GM12878 (cell line): ENCODE data around the gene SLC4A5. TPM values are rescaled to one million over a fixed set of nuclear protein-coding genes. Genes with fewer than 3 reads are reported as not detected.

Experiments used
- ATAC-seq: fragments of 200-7000 bp; cut with Tn5 transposase; 3 replicates; pipeline ENCODE4 v1.9.1; 2020; ENCODE audit warnings: mild to moderate bottlenecking, moderate library complexity
- BruUV-seq: library from RNA; stranded (reverse); fragments of 400-500 nt; replicated peaks from 2 replicates; lab custom pipeline; 2021; lab: Mats Ljungman, UMichigan
- CTCF ChIA-PET: fragments of 300-600 bp; sonication (Branson Sonifier 250); formaldehyde crosslinking; extraction: SDS; loops from one replicate; lab custom pipeline; 2021; ENCODE audit warnings: inconsistent platforms; lab: Yijun Ruan, JAX
- POLR2A ChIA-PET: fragments of 350-600 bp; formaldehyde crosslinking; extraction: SDS; loops from one replicate; lab custom pipeline; 2021; ENCODE audit warnings: inconsistent platforms; lab: Charles Lee
- RAD21 ChIA-PET: fragments of 300-600 bp; sonication (Branson Sonifier 250); formaldehyde crosslinking; loops from one replicate; lab custom pipeline; 2023; ENCODE audit warnings: antibody characterized with exemption; ENCODE audit not compliant: unreplicated experiment; lab: Charles Lee
- SMC1A ChIA-PET: fragments of 300-600 bp; sonication (Branson Sonifier 250); formaldehyde crosslinking; loops from one replicate; lab custom pipeline; 2023; ENCODE audit not compliant: unreplicated experiment, uncharacterized antibody; lab: Charles Lee
- DNase-seq: peaks from one replicate; pipeline ENCODE4 v3.0.0-alpha.2; 2011; ENCODE audit warnings: low read depth, low spot score
- FAIRE-seq: peaks from 3 replicates; lab custom pipeline; 2011; peaks lifted over from hg19 to GRCh38; lab: Jason Lieb, UNC
- H2AFZ ChIP-seq: 2 replicates; pipeline ENCODE4 v1.6.0; 2011; ENCODE audit warnings: low read depth, low read length, control low read depth; ENCODE audit not compliant: control insufficient read depth
- H3K27ac ChIP-seq: 2 replicates; pipeline ENCODE4 v1.5.1; 2011; ENCODE audit warnings: control low read depth; ENCODE audit not compliant: control insufficient read depth, insufficient read depth
- H3K27me3 ChIP-seq, 2 experiments: replicated peaks in 1 of 2; 2 replicates each; pipeline versions ENCODE4 v1.6.0 to v1.6.1; 2011; ENCODE audit warnings: low read length in 1 of 2; ENCODE audit not compliant: control insufficient read depth in 2 of 2, insufficient read depth in 2 of 2
- H3K36me3 ChIP-seq, 2 experiments: 2 replicates each; pipeline ENCODE4 v1.5.1; 2011; ENCODE audit warnings: low read length in 1 of 2; ENCODE audit not compliant: control insufficient read depth in 2 of 2, insufficient read depth in 2 of 2
- H3K4me1 ChIP-seq: 2 replicates; pipeline ENCODE4 v1.6.1; 2011; ENCODE audit warnings: mild to moderate bottlenecking, low read length, moderate library complexity, mixed read lengths; ENCODE audit not compliant: control insufficient read depth, insufficient read depth
- H3K4me2 ChIP-seq: 2 replicates; pipeline ENCODE4 v1.6.0; 2011; ENCODE audit warnings: control low read depth; ENCODE audit not compliant: control insufficient read depth, insufficient read depth
- H3K4me3 ChIP-seq: fragments of 200-600 bp; sonication (generic); 2 replicates; pipeline ENCODE4 v1.5.1; 2016
- H3K79me2 ChIP-seq: 2 replicates; pipeline ENCODE4 v1.6.0; 2011; ENCODE audit warnings: low read length; ENCODE audit not compliant: control insufficient read depth, insufficient read depth
- H3K9ac ChIP-seq: 2 replicates; pipeline ENCODE4 v1.8.0; 2011; ENCODE audit warnings: low read length, control low read depth, mixed read lengths; ENCODE audit not compliant: control insufficient read depth, insufficient read depth
- H3K9me3 ChIP-seq: replicated peaks from 3 replicates; pipeline ENCODE4 v1.5.1; 2011; ENCODE audit warnings: mild to moderate bottlenecking, low read length; ENCODE audit not compliant: control insufficient read depth, insufficient read depth
- H4K20me1 ChIP-seq: 2 replicates; pipeline ENCODE4 v1.6.0; 2011; ENCODE audit not compliant: control insufficient read depth, insufficient read depth
- HDGF ChIP-seq: fragments of 450-650 bp; IDR thresholded peaks from 2 replicates; pipeline ENCODE4 v1.6.1; 2016; ENCODE audit warnings: antibody characterized with exemption
- MYC ChIP-seq: IDR thresholded peaks from 2 replicates; pipeline ENCODE4 v1.6.1; 2011; ENCODE audit warnings: mild to moderate bottlenecking, low read length, moderate library complexity, inconsistent platforms; ENCODE audit not compliant: insufficient read depth, insufficient replicate concordance, insufficient read length, severe bottlenecking
- NFIC ChIP-seq: IDR thresholded peaks from 2 replicates; pipeline ENCODE4 v1.6.1; 2012; ENCODE audit warnings: low read depth, mild to moderate bottlenecking, inconsistent platforms, low read length, moderate library complexity
- POLR2AphosphoS2 ChIP-seq: IDR thresholded peaks from 2 replicates; pipeline ENCODE4 v1.6.1; 2011; ENCODE audit warnings: low read depth, mild to moderate bottlenecking, low read length, improper control_type of control experiment, moderate library complexity
- RAD21 ChIP-seq: IDR thresholded peaks from 2 replicates; pipeline ENCODE4 v1.6.1; 2011; ENCODE audit warnings: mild to moderate bottlenecking, low read depth, low read length, moderate library complexity; ENCODE audit not compliant: insufficient read depth
- RFX5 ChIP-seq: IDR thresholded peaks from 2 replicates; pipeline ENCODE4 v1.6.1; 2011; ENCODE audit warnings: low read depth, low read length, improper control_type of control experiment
- SUPT20H ChIP-seq: IDR thresholded peaks from 2 replicates; pipeline ENCODE4 v1.6.1; 2011; ENCODE audit warnings: low read depth, mild to moderate bottlenecking, low read length, moderate library complexity, borderline replicate concordance; ENCODE audit not compliant: control insufficient read depth
- ZZZ3 ChIP-seq: IDR thresholded peaks from 2 replicates; pipeline ENCODE4 v1.6.1; 2011; ENCODE audit warnings: low read depth; ENCODE audit not compliant: control insufficient read depth, insufficient read length
- WGBS: methylation state at CpG from one replicate; pipeline ENCODE4 v1.1.6; 2016; ENCODE audit warnings: low lambda C conversion rate; ENCODE audit not compliant: insufficient replicate concordance, insufficient coverage; ENCODE audit errors: missing lambda C conversion rate; 5-methylcytosine and 5-hydroxymethylcytosine counted together
- in situ Hi-C: fragments of 300-500 bp; cut with MboI; formaldehyde crosslinking; loops from 9 replicates; pipeline ENCODE4 v1.14.3; 2018; ENCODE audit warnings: mixed read lengths
- intact Hi-C: fragments of 100-400 bp; cut with micrococcal nuclease; formaldehyde crosslinking; loops from one replicate; pipeline ENCODE4 v1.14.2; 2022; ENCODE audit not compliant: unreplicated experiment
- polyA plus RNA-seq, 11 experiments: library from polyadenylated mRNA; depleted of rRNA in 4 of 11; unstranded in 6 of 11; stranded (reverse) in 5 of 11; fragments of >200 nt; fragmentation: Nextera tagmentation in 4 of 11; fragmentation: Illumina TruSeq in 1 of 11; extraction: Ambion mirVana in 4 of 11; extraction: Trizol in 1 of 11; gene quantifications; 1 replicate in 1 of 11; 2 replicates in 10 of 11; pipeline versions ENCODE4 v1.2.1 to v1.2.3, GENCODE V29; 2011 to 2016; ENCODE audit warnings: inconsistent platforms in 2 of 11, missing spikeins in 2 of 11, low read depth in 1 of 11
- total RNA-seq, 4 experiments: library from RNA; depleted of rRNA in 3 of 4; stranded (reverse); fragments of >200 nt in 3 of 4; fragmentation: Illumina TruSeq in 1 of 4; extraction: Trizol in 1 of 4; gene quantifications; 2 replicates each; pipeline versions ENCODE4 v1.2.1 to v1.2.3, GENCODE V29; 2013 to 2021
- TF ChIP-seq, protein P1 (sequence below): fragments of 450-650 bp; IDR thresholded peaks from 2 replicates; pipeline ENCODE4 v1.6.1; 2017; ENCODE audit warnings: mild to moderate bottlenecking, low read depth, inconsistent platforms; ENCODE audit not compliant: poor library complexity, severe bottlenecking
- TF ChIP-seq, protein P2 (sequence below): IDR thresholded peaks from 2 replicates; pipeline ENCODE4 v1.6.1; 2011; ENCODE audit warnings: borderline replicate concordance, low read depth, mild to moderate bottlenecking, moderate library complexity, low read length; ENCODE audit not compliant: insufficient read depth, poor library complexity, severe bottlenecking
- TF ChIP-seq, protein P3 (sequence below): IDR thresholded peaks from 2 replicates; pipeline ENCODE4 v1.6.1; 2011; ENCODE audit warnings: borderline replicate concordance, low read depth, mild to moderate bottlenecking, moderate library complexity, mixed read lengths, low read length; ENCODE audit not compliant: insufficient read depth; ENCODE audit errors: extremely low read length

SLC4A5 gene
- total and polyA plus RNA-seq, 10 of the 15 experiments (the other 5 are each of a cell fraction or from before 2014, with no cell fraction given), result 0.15 to 4.7 (median 1.6) TPM

DNA sequence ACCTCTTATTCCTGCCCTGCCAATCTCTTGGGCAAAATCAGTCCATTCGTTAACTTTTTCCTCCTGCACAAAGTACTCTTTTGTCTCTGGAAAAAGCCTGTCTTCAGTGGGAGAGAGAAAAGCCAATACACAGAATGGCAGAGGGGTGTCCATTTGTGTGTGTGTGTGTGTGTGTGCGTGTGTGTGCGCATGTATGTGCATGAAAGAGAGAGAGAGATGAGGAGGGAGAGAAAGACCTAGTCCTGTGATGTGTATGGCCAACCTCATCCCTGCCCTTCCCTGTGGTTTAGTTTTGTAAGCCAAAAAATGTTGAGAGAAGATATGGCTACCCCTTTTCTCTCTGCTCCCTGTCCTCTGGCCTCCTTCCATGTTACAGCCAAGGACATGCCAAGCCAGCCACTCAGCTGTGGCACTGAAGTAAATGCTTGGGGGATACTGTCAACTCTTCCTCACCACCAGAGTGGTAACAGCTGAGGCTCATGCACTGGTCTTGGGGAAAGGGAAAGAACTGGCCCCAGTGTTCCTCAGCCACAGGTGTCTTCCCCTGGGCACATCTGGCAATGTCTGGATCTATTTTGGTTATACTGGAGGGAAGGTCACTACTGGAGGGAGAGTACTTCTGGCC, 10.6 kb downstream of the SLC4A5 start:
- RAD21 ChIA-PET, result interaction anchor here (1.0 to 2.4 kb wide), 3 partner anchors 68 to 504 kb away, joined by 3 to 12 read pairs (median 3); partner anchors contain the start of gene STAMBP
- no peak; the same call in 2 of the 3 replicates for ATAC-seq
- intact Hi-C loops, result loop anchor here (10.0 kb wide), 3 partner anchors 188 to 508 kb away; partner anchors contain the start of genes BOLA3 and STAMBP

More for the DNA sequence above, 10.6 kb downstream of the SLC4A5 start:
- in situ Hi-C loops, result no loop called here
- Histone ChIP-seq H3K27me3 (no peaks in the 10 kb centered on the region), H3K4me1 (no peaks in the 10 kb centered on the region), H3K4me3 (no peak overlapping the region), H3K9ac (no peak overlapping the region), H4K20me1 (no peaks in the 10 kb centered on the region), H3K4me2 (no peak overlapping the region), H2AFZ (no peak overlapping the region), H3K79me2 (no peaks in the 10 kb centered on the region), H3K36me3 (no peaks in the 10 kb centered on the region), H3K27ac (no peak overlapping the region), H3K9me3 (no peaks in the 10 kb centered on the region)
- POLR2A ChIA-PET, result interaction anchor here (0.5 kb wide), 1 partner anchor 9 kb away, joined by 3 read pairs; no protein-coding TSS in a partner anchor
- no peak for FAIRE-seq
- TF ChIP-seq, protein P1, sequence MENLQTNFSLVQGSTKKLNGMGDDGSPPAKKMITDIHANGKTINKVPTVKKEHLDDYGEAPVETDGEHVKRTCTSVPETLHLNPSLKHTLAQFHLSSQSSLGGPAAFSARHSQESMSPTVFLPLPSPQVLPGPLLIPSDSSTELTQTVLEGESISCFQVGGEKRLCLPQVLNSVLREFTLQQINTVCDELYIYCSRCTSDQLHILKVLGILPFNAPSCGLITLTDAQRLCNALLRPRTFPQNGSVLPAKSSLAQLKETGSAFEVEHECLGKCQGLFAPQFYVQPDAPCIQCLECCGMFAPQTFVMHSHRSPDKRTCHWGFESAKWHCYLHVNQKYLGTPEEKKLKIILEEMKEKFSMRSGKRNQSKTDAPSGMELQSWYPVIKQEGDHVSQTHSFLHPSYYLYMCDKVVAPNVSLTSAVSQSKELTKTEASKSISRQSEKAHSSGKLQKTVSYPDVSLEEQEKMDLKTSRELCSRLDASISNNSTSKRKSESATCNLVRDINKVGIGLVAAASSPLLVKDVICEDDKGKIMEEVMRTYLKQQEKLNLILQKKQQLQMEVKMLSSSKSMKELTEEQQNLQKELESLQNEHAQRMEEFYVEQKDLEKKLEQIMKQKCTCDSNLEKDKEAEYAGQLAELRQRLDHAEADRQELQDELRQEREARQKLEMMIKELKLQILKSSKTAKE, result no peak
- TF ChIP-seq HDGF (no peak), RAD21 (no peak), SUPT20H (no peak), NFIC (no peak), MYC (no peak), POLR2AphosphoS2 (no peak), ZZZ3 (no peak), RFX5 (no peak)
- TF ChIP-seq, protein P2, sequence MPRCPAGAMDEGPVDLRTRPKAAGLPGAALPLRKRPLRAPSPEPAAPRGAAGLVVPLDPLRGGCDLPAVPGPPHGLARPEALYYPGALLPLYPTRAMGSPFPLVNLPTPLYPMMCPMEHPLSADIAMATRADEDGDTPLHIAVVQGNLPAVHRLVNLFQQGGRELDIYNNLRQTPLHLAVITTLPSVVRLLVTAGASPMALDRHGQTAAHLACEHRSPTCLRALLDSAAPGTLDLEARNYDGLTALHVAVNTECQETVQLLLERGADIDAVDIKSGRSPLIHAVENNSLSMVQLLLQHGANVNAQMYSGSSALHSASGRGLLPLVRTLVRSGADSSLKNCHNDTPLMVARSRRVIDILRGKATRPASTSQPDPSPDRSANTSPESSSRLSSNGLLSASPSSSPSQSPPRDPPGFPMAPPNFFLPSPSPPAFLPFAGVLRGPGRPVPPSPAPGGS, result no peak
- TF ChIP-seq, protein P3, sequence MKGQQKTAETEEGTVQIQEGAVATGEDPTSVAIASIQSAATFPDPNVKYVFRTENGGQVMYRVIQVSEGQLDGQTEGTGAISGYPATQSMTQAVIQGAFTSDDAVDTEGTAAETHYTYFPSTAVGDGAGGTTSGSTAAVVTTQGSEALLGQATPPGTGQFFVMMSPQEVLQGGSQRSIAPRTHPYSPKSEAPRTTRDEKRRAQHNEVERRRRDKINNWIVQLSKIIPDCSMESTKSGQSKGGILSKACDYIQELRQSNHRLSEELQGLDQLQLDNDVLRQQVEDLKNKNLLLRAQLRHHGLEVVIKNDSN, result no peak
- WGBS, result 100% methylated on average over 3 of the region's 3 CpGs
- CTCF ChIA-PET, result interaction anchor here (1.1 to 5.5 kb wide), 13 partner anchors 8 to 253 kb away, joined by 3 to 166 read pairs (median 10); partner anchors contain the start of genes BOLA3 and SLC4A5
- no TSS peak for BruUV-seq
- no peak for DNase-seq
- SMC1A ChIA-PET, result interaction anchor here (0.9 to 4.7 kb wide), 4 partner anchors 9 to 122 kb away, joined by 3 to 36 read pairs (median 10); partner anchors contain the start of gene INO80B
